Measurements from ENCODE around the gene CWC27.
A peak's percentile ranks its signal among the peaks of the same experiment; 100 is the strongest.

CWC27 gene

DNA sequence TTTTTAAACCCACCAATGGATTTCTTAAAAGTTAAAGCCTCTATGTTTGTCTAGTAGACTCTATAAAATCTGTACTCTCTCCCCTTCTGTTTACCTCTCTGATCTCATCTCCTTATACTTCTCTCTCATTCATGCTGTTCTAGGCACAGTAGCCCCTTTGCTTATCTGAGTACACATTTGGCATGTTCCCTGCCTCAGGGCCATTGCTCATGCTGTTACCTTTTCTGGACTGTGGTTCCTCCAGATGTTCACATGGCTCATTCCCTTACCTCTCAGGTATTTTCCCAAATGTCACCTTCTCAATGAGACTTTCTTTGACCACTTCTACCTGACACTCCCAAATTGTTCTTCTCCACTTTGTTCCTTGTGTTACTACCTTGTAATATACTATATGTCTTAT is 176.1 kb downstream of the CWC27 start:
- no peaks in the 10 kb centered on the region for H3K36me3 ChIP-seq (ENCODE audit: control insufficient read depth in 2 of 2, insufficient read depth in 1 of 2, low read length in 2 of 2)
- POLR2A ChIA-PET = no interaction called here
- CTCF ChIA-PET = no interaction called here
- peaks cover 19% of the 10 kb centered on the region for H3K4me1 ChIP-seq (ENCODE audit: control insufficient read depth, insufficient read depth, low read length)
- H3K9me3 ChIP-seq (ENCODE audit: control insufficient read depth, insufficient read depth, low read depth, low read length) = no peaks in the 10 kb centered on the region
- H3K4me3 ChIP-seq (ENCODE audit: low read depth, low read length) = no peak overlapping the region
- no peak overlapping the region for H3K27ac ChIP-seq (ENCODE audit: extremely low read depth, low read depth, low read length)
- TF ChIP-seq ZNF658 (tag by site-specific recombination; IDR thresholded peaks at IDR 0.05) (no peak), ZNF623 (tag by site-specific recombination; IDR thresholded peaks at IDR 0.05) (peak; percentile 72), OSR2 (tag by site-specific recombination; IDR thresholded peaks at IDR 0.05) (peak; percentile 49; the same call in 1 of the 2 replicates), FEZF1 (tag by site-specific recombination; IDR thresholded peaks at IDR 0.05) (0 out of 2 replicates have a peak, but pooled peaks have one; percentile 17)

DNA sequence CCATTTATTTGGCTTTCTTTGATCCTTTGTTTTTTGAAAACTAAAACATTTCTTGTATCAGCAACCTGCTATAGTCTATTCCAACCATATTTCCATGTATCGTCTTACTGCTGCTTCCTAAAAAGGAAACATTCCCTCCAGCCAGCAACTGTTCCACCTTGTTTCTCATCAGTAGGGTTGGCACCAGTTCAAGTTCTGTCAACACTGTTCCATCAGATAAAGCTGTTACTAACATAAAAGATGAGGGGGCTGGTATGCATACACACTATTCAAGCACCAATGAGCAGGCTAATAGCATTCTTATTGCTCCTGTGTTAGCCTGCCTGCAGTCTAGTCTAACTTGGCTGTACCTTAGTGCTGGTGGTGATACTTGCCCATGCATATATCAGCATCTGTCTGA is 178.3 kb downstream of the CWC27 start:
- Histone ChIP-seq H3K4me3 (ENCODE audit: low read depth, low read length) (no peak overlapping the region), H3K36me3 (ENCODE audit: control insufficient read depth in 2 of 2, insufficient read depth in 1 of 2, low read length in 2 of 2) (no peaks in the 10 kb centered on the region), H3K4me1 (ENCODE audit: control insufficient read depth, insufficient read depth, low read length) (peaks cover 19% of the 10 kb centered on the region), H3K9me3 (ENCODE audit: control insufficient read depth, insufficient read depth, low read depth, low read length) (no peaks in the 10 kb centered on the region), H3K27ac (ENCODE audit: extremely low read depth, low read depth, low read length) (no peak overlapping the region)
- ChIA-PET CTCF (interaction anchor here (1.3 to 1.6 kb wide), 3 partner anchors 12 to 536 kb away, joined by 3 to 6 read pairs (median 5); no protein-coding TSS in a partner anchor), POLR2A (no interaction called here)
- TF ChIP-seq MZF1 (tag by site-specific recombination; IDR thresholded peaks at IDR 0.05; ENCODE audit: borderline replicate concordance) = peak; percentile 78; the same call in 1 of the 2 replicates
- no peak for TF ChIP-seq ZNF596 (tag by site-specific recombination; IDR thresholded peaks at IDR 0.05)
- no peak for TF ChIP-seq KLF17 (tag by site-specific recombination; IDR thresholded peaks at IDR 0.05)
- TF ChIP-seq ZNF138 (tag by site-specific recombination; IDR thresholded peaks at IDR 0.05; ENCODE audit: borderline replicate concordance) = no peak
- no peak for TF ChIP-seq BCL6B (tag by site-specific recombination; IDR thresholded peaks at IDR 0.05)
- TF ChIP-seq ZNF843 (tag by site-specific recombination; IDR thresholded peaks at IDR 0.05) = peak; percentile 67
- peak; percentile 12; the same call in 1 of the 2 replicates for TF ChIP-seq ZNF335 (tag by site-specific recombination; conservative IDR thresholded peaks at IDR 0.05)
- TF ChIP-seq ZNF670 (tag by site-specific recombination; IDR thresholded peaks at IDR 0.05; ENCODE audit: low read depth) = no peak
- TF ChIP-seq, protein P1, sequence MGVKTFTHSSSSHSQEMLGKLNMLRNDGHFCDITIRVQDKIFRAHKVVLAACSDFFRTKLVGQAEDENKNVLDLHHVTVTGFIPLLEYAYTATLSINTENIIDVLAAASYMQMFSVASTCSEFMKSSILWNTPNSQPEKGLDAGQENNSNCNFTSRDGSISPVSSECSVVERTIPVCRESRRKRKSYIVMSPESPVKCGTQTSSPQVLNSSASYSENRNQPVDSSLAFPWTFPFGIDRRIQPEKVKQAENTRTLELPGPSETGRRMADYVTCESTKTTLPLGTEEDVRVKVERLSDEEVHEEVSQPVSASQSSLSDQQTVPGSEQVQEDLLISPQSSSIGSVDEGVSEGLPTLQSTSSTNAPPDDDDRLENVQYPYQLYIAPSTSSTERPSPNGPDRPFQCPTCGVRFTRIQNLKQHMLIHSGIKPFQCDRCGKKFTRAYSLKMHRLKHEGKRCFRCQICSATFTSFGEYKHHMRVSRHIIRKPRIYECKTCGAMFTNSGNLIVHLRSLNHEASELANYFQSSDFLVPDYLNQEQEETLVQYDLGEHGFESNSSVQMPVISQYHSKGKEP (tag by site-specific recombination; IDR thresholded peaks at IDR 0.05) = peak; percentile 75; the same call in 1 of the 2 replicates
- peak; percentile 55; the same call in 1 of the 2 replicates for TF ChIP-seq ZBTB17 (tag by site-specific recombination; IDR thresholded peaks at IDR 0.05)
- TF ChIP-seq ZNF394 (tag by site-specific recombination; IDR thresholded peaks at IDR 0.05; ENCODE audit: borderline replicate concordance) = no peak
- TF ChIP-seq, protein P2, sequence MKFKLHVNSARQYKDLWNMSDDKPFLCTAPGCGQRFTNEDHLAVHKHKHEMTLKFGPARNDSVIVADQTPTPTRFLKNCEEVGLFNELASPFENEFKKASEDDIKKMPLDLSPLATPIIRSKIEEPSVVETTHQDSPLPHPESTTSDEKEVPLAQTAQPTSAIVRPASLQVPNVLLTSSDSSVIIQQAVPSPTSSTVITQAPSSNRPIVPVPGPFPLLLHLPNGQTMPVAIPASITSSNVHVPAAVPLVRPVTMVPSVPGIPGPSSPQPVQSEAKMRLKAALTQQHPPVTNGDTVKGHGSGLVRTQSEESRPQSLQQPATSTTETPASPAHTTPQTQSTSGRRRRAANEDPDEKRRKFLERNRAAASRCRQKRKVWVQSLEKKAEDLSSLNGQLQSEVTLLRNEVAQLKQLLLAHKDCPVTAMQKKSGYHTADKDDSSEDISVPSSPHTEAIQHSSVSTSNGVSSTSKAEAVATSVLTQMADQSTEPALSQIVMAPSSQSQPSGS (tag by site-specific recombination; IDR thresholded peaks at IDR 0.05; ENCODE audit: low read depth) = no peak
- no peak for TF ChIP-seq ZNF133 (tag by site-specific recombination; IDR thresholded peaks at IDR 0.05)
- TF ChIP-seq, protein P3, sequence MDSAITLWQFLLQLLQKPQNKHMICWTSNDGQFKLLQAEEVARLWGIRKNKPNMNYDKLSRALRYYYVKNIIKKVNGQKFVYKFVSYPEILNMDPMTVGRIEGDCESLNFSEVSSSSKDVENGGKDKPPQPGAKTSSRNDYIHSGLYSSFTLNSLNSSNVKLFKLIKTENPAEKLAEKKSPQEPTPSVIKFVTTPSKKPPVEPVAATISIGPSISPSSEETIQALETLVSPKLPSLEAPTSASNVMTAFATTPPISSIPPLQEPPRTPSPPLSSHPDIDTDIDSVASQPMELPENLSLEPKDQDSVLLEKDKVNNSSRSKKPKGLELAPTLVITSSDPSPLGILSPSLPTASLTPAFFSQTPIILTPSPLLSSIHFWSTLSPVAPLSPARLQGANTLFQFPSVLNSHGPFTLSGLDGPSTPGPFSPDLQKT (IDR thresholded peaks at IDR 0.05; ENCODE audit: borderline replicate concordance, low read depth, low read length) = no peak
- TF ChIP-seq, protein P4, sequence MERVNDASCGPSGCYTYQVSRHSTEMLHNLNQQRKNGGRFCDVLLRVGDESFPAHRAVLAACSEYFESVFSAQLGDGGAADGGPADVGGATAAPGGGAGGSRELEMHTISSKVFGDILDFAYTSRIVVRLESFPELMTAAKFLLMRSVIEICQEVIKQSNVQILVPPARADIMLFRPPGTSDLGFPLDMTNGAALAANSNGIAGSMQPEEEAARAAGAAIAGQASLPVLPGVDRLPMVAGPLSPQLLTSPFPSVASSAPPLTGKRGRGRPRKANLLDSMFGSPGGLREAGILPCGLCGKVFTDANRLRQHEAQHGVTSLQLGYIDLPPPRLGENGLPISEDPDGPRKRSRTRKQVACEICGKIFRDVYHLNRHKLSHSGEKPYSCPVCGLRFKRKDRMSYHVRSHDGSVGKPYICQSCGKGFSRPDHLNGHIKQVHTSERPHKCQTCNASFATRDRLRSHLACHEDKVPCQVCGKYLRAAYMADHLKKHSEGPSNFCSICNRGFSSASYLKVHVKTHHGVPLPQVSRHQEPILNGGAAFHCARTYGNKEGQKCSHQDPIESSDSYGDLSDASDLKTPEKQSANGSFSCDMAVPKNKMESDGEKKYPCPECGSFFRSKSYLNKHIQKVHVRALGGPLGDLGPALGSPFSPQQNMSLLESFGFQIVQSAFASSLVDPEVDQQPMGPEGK (tag by site-specific recombination; IDR thresholded peaks at IDR 0.05) = peak; percentile 57
- TF ChIP-seq, protein P5, sequence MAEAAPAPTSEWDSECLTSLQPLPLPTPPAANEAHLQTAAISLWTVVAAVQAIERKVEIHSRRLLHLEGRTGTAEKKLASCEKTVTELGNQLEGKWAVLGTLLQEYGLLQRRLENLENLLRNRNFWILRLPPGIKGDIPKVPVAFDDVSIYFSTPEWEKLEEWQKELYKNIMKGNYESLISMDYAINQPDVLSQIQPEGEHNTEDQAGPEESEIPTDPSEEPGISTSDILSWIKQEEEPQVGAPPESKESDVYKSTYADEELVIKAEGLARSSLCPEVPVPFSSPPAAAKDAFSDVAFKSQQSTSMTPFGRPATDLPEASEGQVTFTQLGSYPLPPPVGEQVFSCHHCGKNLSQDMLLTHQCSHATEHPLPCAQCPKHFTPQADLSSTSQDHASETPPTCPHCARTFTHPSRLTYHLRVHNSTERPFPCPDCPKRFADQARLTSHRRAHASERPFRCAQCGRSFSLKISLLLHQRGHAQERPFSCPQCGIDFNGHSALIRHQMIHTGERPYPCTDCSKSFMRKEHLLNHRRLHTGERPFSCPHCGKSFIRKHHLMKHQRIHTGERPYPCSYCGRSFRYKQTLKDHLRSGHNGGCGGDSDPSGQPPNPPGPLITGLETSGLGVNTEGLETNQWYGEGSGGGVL (tag by site-specific recombination; IDR thresholded peaks at IDR 0.05) = no peak; the same call in 1 of the 2 replicates
- no peak for TF ChIP-seq ZFHX2 (tag by site-specific recombination; conservative IDR thresholded peaks at IDR 0.05)
- peak; percentile 85 for TF ChIP-seq FEZF1 (tag by site-specific recombination; IDR thresholded peaks at IDR 0.05)
- TF ChIP-seq KLF16 (tag by site-specific recombination; IDR thresholded peaks at IDR 0.05) = no peak
- no peak for TF ChIP-seq ZSCAN23 (tag by site-specific recombination; IDR thresholded peaks at IDR 0.05)
